H1 (cell line): Measurements from ENCODE around the gene SERPINB2. TPM values are rescaled to one million over a fixed set of nuclear protein-coding genes. Genes with fewer than 3 reads are reported as not detected.

Experiments used
- CTCF ChIA-PET: fragments of 300-600 bp; sonication (Branson Sonifier 250); formaldehyde crosslinking; loops from one replicate; lab custom pipeline; 2021; ENCODE audit not compliant: partially characterized antibody; lab: Charles Lee
- POLR2A ChIA-PET: fragments of 300-600 bp; sonication (Branson Sonifier 250); formaldehyde crosslinking; loops from one replicate; lab custom pipeline; 2021; ENCODE audit warnings: inconsistent platforms; ENCODE audit not compliant: partially characterized antibody; lab: Charles Lee
- DNase-seq, 2 experiments: peaks; one replicate each; pipeline versions ENCODE4 v3.0.0 to v3.0.0-alpha.2; 2010 to 2022; ENCODE audit warnings: low spot score in 2 of 2, low read depth in 1 of 2, mixed read lengths in 1 of 2
- FAIRE-seq: peaks from 2 replicates; lab custom pipeline; 2011; peaks lifted over from hg19 to GRCh38; lab: Jason Lieb, UNC
- H2AFZ ChIP-seq: 2 replicates; pipeline ENCODE4 v1.8.1; 2012; ENCODE audit warnings: low read length, inconsistent platforms
- H2AK5ac ChIP-seq: 2 replicates; pipeline ENCODE4 v1.6.1; 2013; ENCODE audit warnings: low read depth, low read length
- H2BK120ac ChIP-seq: replicated peaks from 2 replicates; pipeline ENCODE3; 2013; ENCODE audit warnings: low read depth, low read length, inconsistent platforms
- H2BK12ac ChIP-seq: 2 replicates; pipeline ENCODE4 v1.6.1; 2013; ENCODE audit warnings: low read depth, low read length
- H2BK15ac ChIP-seq: 2 replicates; pipeline ENCODE4 v1.6.1; 2013; ENCODE audit warnings: low read length
- H2BK20ac ChIP-seq: 2 replicates; pipeline ENCODE4 v1.6.1; 2013; ENCODE audit warnings: low read length
- H2BK5ac ChIP-seq: 2 replicates; pipeline ENCODE4 v1.6.1; 2013; ENCODE audit warnings: low read depth, low read length
- H3K14ac ChIP-seq: 2 replicates; pipeline ENCODE4 v1.6.1; 2013; ENCODE audit warnings: inconsistent platforms; ENCODE audit not compliant: insufficient read length
- H3K18ac ChIP-seq: 2 replicates; pipeline ENCODE4 v1.6.1; 2013; ENCODE audit warnings: low read length; ENCODE audit errors: extremely low read depth
- H3K23ac ChIP-seq: 2 replicates; pipeline ENCODE4 v1.6.1; 2013; ENCODE audit warnings: inconsistent platforms; ENCODE audit not compliant: insufficient read length
- H3K23me2 ChIP-seq: 2 replicates; pipeline ENCODE4 v1.6.1; 2013; ENCODE audit warnings: low read depth, low read length
- H3K27ac ChIP-seq: 2 replicates; pipeline ENCODE4 v1.6.1; 2011; ENCODE audit warnings: low read depth, low read length, inconsistent platforms
- H3K27me3 ChIP-seq, 4 experiments: replicated peaks in 1 of 4; 1 replicate in 1 of 4; 2 replicates in 3 of 4; pipeline versions ENCODE4 v1.6.1 to v1.8.1; 2011 to 2013; ENCODE audit warnings: low read length in 3 of 4, mild to moderate bottlenecking in 3 of 4, inconsistent platforms in 2 of 4, mixed read lengths in 2 of 4, moderate library complexity in 1 of 4; ENCODE audit not compliant: control insufficient read depth in 3 of 4, insufficient read depth in 3 of 4; ENCODE audit errors: extremely low read depth in 1 of 4
- H3K36me3 ChIP-seq, 4 experiments: 2 replicates each; pipeline versions ENCODE4 v1.6.1 to v1.8.1; 2011 to 2013; ENCODE audit warnings: mild to moderate bottlenecking in 4 of 4, low read length in 3 of 4, moderate library complexity in 2 of 4, control low read depth in 1 of 4, inconsistent platforms in 1 of 4; ENCODE audit not compliant: insufficient read depth in 4 of 4, control insufficient read depth in 2 of 4
- H3K4ac ChIP-seq: replicated peaks from 2 replicates; pipeline ENCODE3; 2013; ENCODE audit warnings: low read length, low read depth, mixed read lengths, inconsistent platforms; ENCODE audit not compliant: insufficient read length
- H3K4me1 ChIP-seq, 4 experiments: replicated peaks in 1 of 4; 1 replicate in 1 of 4; 2 replicates in 3 of 4; pipeline versions ENCODE4 v1.6.1 to v1.8.1; 2011 to 2013; ENCODE audit warnings: low read length in 3 of 4, inconsistent platforms in 2 of 4, mixed read lengths in 1 of 4; ENCODE audit not compliant: insufficient read depth in 4 of 4, control insufficient read depth in 3 of 4
- H3K4me2 ChIP-seq, 2 experiments: 2 replicates each; pipeline versions ENCODE4 v1.6.1 to v1.8.1; 2011 to 2013; ENCODE audit warnings: low read depth in 2 of 2, low read length in 2 of 2, control low read depth in 1 of 2, inconsistent platforms in 1 of 2, mild to moderate bottlenecking in 1 of 2; ENCODE audit not compliant: insufficient read depth in 1 of 2
- H3K4me3 ChIP-seq, 4 experiments: fragments of 200-600, 300-600 bp in 1 of 4; sonication (generic), shearing (Covaris generic), sonication (Bioruptor Twin) in 1 of 4; 2 replicates each; pipeline versions ENCODE4 v1.5.1 to v1.8.1; 2011 to 2016; ENCODE audit warnings: low read length in 4 of 4, low read depth in 3 of 4, control low read depth in 2 of 4, inconsistent platforms in 2 of 4, mild to moderate bottlenecking in 2 of 4, mixed read lengths in 1 of 4, moderate library complexity in 1 of 4; ENCODE audit not compliant: insufficient read depth in 2 of 4; ENCODE audit errors: extremely low read depth in 1 of 4
- H3K56ac ChIP-seq: replicated peaks from 2 replicates; pipeline ENCODE3; 2013; ENCODE audit warnings: low read depth, mild to moderate bottlenecking, mixed read lengths, low read length, inconsistent platforms; ENCODE audit not compliant: insufficient read length
- H3K79me1 ChIP-seq: 2 replicates; pipeline ENCODE4 v1.6.1; 2013; ENCODE audit warnings: low read depth, low read length, control low read depth
- H3K79me2 ChIP-seq, 2 experiments: 2 replicates each; pipeline versions ENCODE4 v1.6.1 to v1.8.1; 2012 to 2013; ENCODE audit warnings: low read length in 2 of 2, mild to moderate bottlenecking in 2 of 2, inconsistent platforms in 1 of 2; ENCODE audit not compliant: insufficient read depth in 2 of 2, control insufficient read depth in 1 of 2
- H3K9ac ChIP-seq, 4 experiments: replicated peaks in 1 of 4; 1 replicate in 1 of 4; 2 replicates in 3 of 4; pipeline versions ENCODE4 v1.6.1 to v1.8.1; 2011 to 2013; ENCODE audit warnings: low read depth in 3 of 4, low read length in 3 of 4, control low read depth in 2 of 4, mild to moderate bottlenecking in 2 of 4, moderate library complexity in 2 of 4, inconsistent platforms in 1 of 4; ENCODE audit errors: extremely low read depth in 1 of 4
- H3K9me3 ChIP-seq, 2 experiments: 2 replicates each; pipeline versions ENCODE4 v1.6.1 to v1.8.1; 2012 to 2013; ENCODE audit warnings: mild to moderate bottlenecking in 2 of 2, moderate library complexity in 2 of 2, control low read depth in 1 of 2, inconsistent platforms in 1 of 2, low read depth in 1 of 2, low read length in 1 of 2, mixed read lengths in 1 of 2; ENCODE audit not compliant: insufficient read depth in 2 of 2
- H4K20me1 ChIP-seq, 2 experiments: replicated peaks in 1 of 2; 2 replicates each; pipeline versions ENCODE3 to v1.8.1; 2011 to 2013; ENCODE audit warnings: inconsistent platforms in 2 of 2, low read length in 2 of 2, mild to moderate bottlenecking in 1 of 2; ENCODE audit not compliant: insufficient read depth in 2 of 2, control insufficient read depth in 1 of 2
- H4K5ac ChIP-seq: 2 replicates; pipeline ENCODE4 v1.6.1; 2013; ENCODE audit warnings: low read length, low read depth, mixed read lengths, inconsistent platforms; ENCODE audit not compliant: insufficient read length
- H4K8ac ChIP-seq: 2 replicates; pipeline ENCODE4 v1.8.0; 2013; ENCODE audit warnings: mild to moderate bottlenecking, moderate library complexity, low read length, inconsistent platforms; ENCODE audit not compliant: insufficient read depth; ENCODE audit errors: extremely low read depth
- H4K91ac ChIP-seq: replicated peaks from 2 replicates; pipeline ENCODE3; 2013; ENCODE audit warnings: low read length, mixed read lengths, inconsistent platforms; ENCODE audit not compliant: insufficient read length
- CEBPB ChIP-seq: IDR thresholded peaks from 2 replicates; pipeline ENCODE4 v1.6.1; 2012; ENCODE audit warnings: low read depth, low read length
- KDM5A ChIP-seq: fragments of 200-600 bp; IDR thresholded peaks from 2 replicates; pipeline ENCODE4 v1.7.1; 2012; ENCODE audit warnings: mild to moderate bottlenecking, low read length, inconsistent platforms, mixed read lengths
- TEAD4 ChIP-seq: IDR thresholded peaks from 2 replicates; pipeline ENCODE4 v1.6.1; 2012; ENCODE audit warnings: low read depth, low read length, inconsistent platforms, mixed read lengths
- WGBS, 2 experiments: shearing (Covaris generic) in 1 of 2; methylation state at CpG; one replicate each; pipeline versions ENCODE4 v1.1.6 to v1.1.7; 2013 to 2015; ENCODE audit warnings: low lambda C conversion rate in 2 of 2, mixed read lengths in 2 of 2, inconsistent platforms in 1 of 2, low coverage in 1 of 2, missing lambda C conversion rate in 1 of 2; ENCODE audit not compliant: insufficient replicate concordance in 2 of 2, insufficient coverage in 1 of 2, insufficient read length in 1 of 2; ENCODE audit errors: extremely low coverage in 1 of 2, missing lambda C conversion rate in 1 of 2; 5-methylcytosine and 5-hydroxymethylcytosine counted together
- polyA plus RNA-seq, 7 experiments: library from polyadenylated mRNA; depleted of rRNA in 3 of 7; stranded (reverse) in 5 of 7; unstranded in 2 of 7; fragments of >200 nt in 5 of 7; fragments of 200-250 nt in 2 of 7; gene quantifications; 1 replicate in 5 of 7; 2 replicates in 1 of 7; 4 replicates in 1 of 7; pipeline versions ENCODE4 v1.2.1 to v1.2.3, GENCODE V29; 2011 to 2013; ENCODE audit warnings: missing spikeins in 2 of 7, mixed read lengths in 2 of 7
- total RNA-seq: library from RNA; stranded (reverse); fragmentation: NEBNext Ultra II Directional; extraction: Animal tissue kit (Norgen Biotek cat#: 25700); gene quantifications from 2 replicates; pipeline ENCODE4 v1.2.1, GENCODE V29; 2021

Gene SERPINB2
- total and polyA plus RNA-seq, 2 of the 8 experiments (the other 6 are each of a cell fraction or from before 2014, with no cell fraction given) = not detected

DNA sequence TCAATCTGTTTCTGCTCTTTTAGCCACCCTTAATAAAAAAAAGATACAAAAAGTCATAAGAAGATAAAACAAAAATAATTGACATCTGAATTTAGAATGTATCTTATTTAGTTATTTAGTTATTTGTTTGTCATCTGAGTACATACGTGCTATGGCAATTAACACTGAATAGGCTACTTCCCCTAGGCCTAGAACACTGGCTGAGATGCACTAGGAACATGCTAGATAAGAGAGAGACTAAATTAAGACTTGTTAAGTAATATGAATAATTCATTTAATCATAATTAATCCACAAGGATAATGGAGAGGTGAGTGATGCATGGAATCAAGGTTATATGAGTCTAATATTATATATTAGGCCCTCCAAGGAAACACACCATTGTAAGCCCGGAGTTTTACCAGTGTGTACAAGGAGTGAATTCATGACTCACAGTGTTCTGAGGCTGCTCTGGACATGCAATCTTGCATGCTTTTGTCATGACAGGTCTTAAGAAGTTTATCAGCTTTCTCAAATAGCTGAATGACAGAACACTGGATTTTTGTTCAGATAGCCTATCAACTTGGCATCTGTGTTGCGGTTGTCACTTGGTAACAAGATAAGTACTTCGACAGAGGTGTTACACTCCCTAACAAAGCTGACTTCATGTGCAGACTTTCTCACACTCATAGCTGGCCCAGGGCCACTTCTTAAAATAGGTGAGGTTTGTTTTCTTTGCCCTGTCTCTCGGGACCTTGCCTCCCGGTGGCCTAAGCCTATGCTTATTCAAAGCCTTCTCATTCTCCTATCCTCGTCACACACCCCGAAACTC, 5.0 kb upstream of the SERPINB2 start:
- no peak for TF ChIP-seq KDM5A
- TF ChIP-seq CEBPB = no peak
- TF ChIP-seq TEAD4 = no peak
- H2BK5ac ChIP-seq = no peak overlapping the region
- H3K18ac ChIP-seq = no peak overlapping the region
- DNase-seq = no peak
- no peak overlapping the region for H3K27ac ChIP-seq
- H2BK15ac ChIP-seq = no peak overlapping the region
- no peak overlapping the region for H2BK120ac ChIP-seq
- no peaks in the 10 kb centered on the region for H3K27me3 ChIP-seq
- H3K79me2 ChIP-seq = no peaks in the 10 kb centered on the region
- no peaks in the 10 kb centered on the region for H3K23me2 ChIP-seq
- H3K4me2 ChIP-seq = no peak overlapping the region
- H4K20me1 ChIP-seq = no peaks in the 10 kb centered on the region
- ChIA-PET CTCF (interaction anchor here (0.8 kb wide), 1 partner anchor 54 kb away, joined by 3 read pairs; no protein-coding TSS in a partner anchor), POLR2A (no interaction called here)
- H3K79me1 ChIP-seq = no peaks in the 10 kb centered on the region
- no peak overlapping the region for H2BK20ac ChIP-seq
- no peak for FAIRE-seq
- no peak overlapping the region for H2AK5ac ChIP-seq
- H4K91ac ChIP-seq = no peak overlapping the region
- H3K4ac ChIP-seq = no peak overlapping the region
- no peak overlapping the region for H3K23ac ChIP-seq
- H4K8ac ChIP-seq = no peak overlapping the region
- H4K5ac ChIP-seq = no peak overlapping the region
- H3K4me3 ChIP-seq = no peak overlapping the region
- H3K56ac ChIP-seq = no peak overlapping the region
- H2BK12ac ChIP-seq = no peak overlapping the region
- WGBS, 2 experiments = 89% methylated on average over 8 of the region's 8 CpGs; no CpG with 5 or more reads in 1 of the 2 experiments
- H3K36me3 ChIP-seq = no peaks in the 10 kb centered on the region
- no peaks in the 10 kb centered on the region for H3K4me1 ChIP-seq
- H2AFZ ChIP-seq = no peak overlapping the region
- H3K9me3 ChIP-seq = no peaks in the 10 kb centered on the region
- H3K14ac ChIP-seq = no peak overlapping the region
- H3K9ac ChIP-seq = no peak overlapping the region
